NCI-H526 (cell line): ENCODE results near the gene PSMD14.

ENCODE experiments used
- DNase-seq, 2 experiments: peaks; one replicate each; lab custom pipeline; 2025; lab: John Stamatoyannopoulos, UW

Gene PSMD14

GRCh38 chr2:161382747-161383146 is 74.5 kb downstream of the PSMD14 start:
- no peak for DNase-seq

- DNase-seq = no peak
Observed at GRCh38 chr2:161384864-161385263, 76.6 kb downstream of the PSMD14 start.

GRCh38 chr2:161386228-161386824 is 78.1 kb downstream of the PSMD14 start:
- DNase-seq = no peak

GRCh38 chr2:161388146-161388779 is 80.0 kb downstream of the PSMD14 start:
- no peak for DNase-seq

GRCh38 chr2:161391737-161392506 is 83.7 kb downstream of the PSMD14 start:
- no peak for DNase-seq

- no peak for DNase-seq
Observed at GRCh38 chr2:161400076-161400475, 91.9 kb downstream of the PSMD14 start.

- no peak for DNase-seq
Observed at GRCh38 chr2:161402297-161402696, 94.1 kb downstream of the PSMD14 start.

- no peak for DNase-seq
Observed at GRCh38 chr2:161406316-161406715, 98.1 kb downstream of the PSMD14 start.

GRCh38 chr2:161407597-161407996 is 99.4 kb downstream of the PSMD14 start:
- DNase-seq = no peak

- no peak for DNase-seq
Observed at GRCh38 chr2:161409308-161409907, 101.2 kb downstream of the PSMD14 start.

GRCh38 chr2:161412346-161412745 is 104.1 kb downstream of the PSMD14 start:
- DNase-seq = no peak

- DNase-seq = peak in 1 of 2 experiments; percentile 88
Observed at GRCh38 chr2:161414042-161415033, 106.1 kb downstream of the PSMD14 start.

- DNase-seq = peak in 1 of 2 experiments; percentile 8
Observed at GRCh38 chr2:161415034-161415986, 107.1 kb downstream of the PSMD14 start.

- DNase-seq = no peak
Observed at GRCh38 chr2:161415987-161416707, 107.9 kb downstream of the PSMD14 start, which contains the start of gene TBR1. Gene TBR1 (plus strand): TSS chr2:161416297. CDS start chr2:161416411, 114 bp downstream.

- peak in 1 of 2 experiments; percentile 40 for DNase-seq
Observed at GRCh38 chr2:161416708-161417437, 108.6 kb downstream of the PSMD14 start.

GRCh38 chr2:161417438-161418274 is 109.4 kb downstream of the PSMD14 start:
- DNase-seq = peak in 1 of 2 experiments; percentile 19

GRCh38 chr2:161418275-161418714 is 110.1 kb downstream of the PSMD14 start:
- no peak for DNase-seq
